ENCODE measurements around the gene CACNA1C.
A peak's percentile ranks its signal among the peaks of the same experiment; 100 is the strongest.
"Not testable (repeated sequence)": the region's sequence is repeated elsewhere in the genome, so short reads cannot be mapped to it uniquely, and the experiment has no call there.

The CACNA1C gene

DNA sequence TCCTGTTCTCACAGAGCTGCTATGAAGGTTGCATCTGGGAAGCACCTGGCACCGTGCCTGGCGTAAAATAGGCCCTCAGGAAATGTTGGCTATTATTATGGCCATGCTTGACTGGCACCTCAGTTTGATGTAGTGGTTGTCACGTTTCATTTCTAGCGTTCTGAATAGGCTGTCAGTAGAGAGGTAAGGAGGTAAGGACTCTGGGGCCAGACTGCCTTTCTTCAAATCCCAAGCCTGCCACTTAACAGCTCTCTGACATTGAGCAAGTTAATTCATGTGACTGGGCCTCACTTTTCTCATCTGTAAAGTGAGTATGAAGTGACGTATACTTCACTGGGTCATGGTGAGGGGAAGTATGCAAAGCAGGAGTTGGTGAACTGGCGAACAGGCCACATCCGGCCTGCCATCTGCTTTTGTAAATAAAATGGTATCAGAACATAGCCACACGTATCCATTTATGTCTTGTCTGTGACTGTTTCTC is 196.2 kb downstream of the CACNA1C start:
- H3K4me3 ChIP-seq (ENCODE audit: low read depth, low read length): no peak overlapping the region
- no peak for DNase-seq (ENCODE audit: low read depth)
- TF ChIP-seq, protein P1, sequence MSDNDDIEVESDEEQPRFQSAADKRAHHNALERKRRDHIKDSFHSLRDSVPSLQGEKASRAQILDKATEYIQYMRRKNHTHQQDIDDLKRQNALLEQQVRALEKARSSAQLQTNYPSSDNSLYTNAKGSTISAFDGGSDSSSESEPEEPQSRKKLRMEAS (IDR thresholded peaks at IDR 0.05; ENCODE audit: low read depth, low read length): no peak
- TF ChIP-seq MYC (IDR thresholded peaks at IDR 0.05; ENCODE audit: low read depth, low read length) (no peak), POLR2A (IDR thresholded peaks at IDR 0.05; ENCODE audit: extremely low read depth, insufficient read length) (no peak)
- TF ChIP-seq, protein P2, sequence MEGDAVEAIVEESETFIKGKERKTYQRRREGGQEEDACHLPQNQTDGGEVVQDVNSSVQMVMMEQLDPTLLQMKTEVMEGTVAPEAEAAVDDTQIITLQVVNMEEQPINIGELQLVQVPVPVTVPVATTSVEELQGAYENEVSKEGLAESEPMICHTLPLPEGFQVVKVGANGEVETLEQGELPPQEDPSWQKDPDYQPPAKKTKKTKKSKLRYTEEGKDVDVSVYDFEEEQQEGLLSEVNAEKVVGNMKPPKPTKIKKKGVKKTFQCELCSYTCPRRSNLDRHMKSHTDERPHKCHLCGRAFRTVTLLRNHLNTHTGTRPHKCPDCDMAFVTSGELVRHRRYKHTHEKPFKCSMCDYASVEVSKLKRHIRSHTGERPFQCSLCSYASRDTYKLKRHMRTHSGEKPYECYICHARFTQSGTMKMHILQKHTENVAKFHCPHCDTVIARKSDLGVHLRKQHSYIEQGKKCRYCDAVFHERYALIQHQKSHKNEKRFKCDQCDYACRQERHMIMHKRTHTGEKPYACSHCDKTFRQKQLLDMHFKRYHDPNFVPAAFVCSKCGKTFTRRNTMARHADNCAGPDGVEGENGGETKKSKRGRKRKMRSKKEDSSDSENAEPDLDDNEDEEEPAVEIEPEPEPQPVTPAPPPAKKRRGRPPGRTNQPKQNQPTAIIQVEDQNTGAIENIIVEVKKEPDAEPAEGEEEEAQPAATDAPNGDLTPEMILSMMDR (IDR thresholded peaks at IDR 0.05; ENCODE audit: low read depth, low read length): no peak

DNA sequence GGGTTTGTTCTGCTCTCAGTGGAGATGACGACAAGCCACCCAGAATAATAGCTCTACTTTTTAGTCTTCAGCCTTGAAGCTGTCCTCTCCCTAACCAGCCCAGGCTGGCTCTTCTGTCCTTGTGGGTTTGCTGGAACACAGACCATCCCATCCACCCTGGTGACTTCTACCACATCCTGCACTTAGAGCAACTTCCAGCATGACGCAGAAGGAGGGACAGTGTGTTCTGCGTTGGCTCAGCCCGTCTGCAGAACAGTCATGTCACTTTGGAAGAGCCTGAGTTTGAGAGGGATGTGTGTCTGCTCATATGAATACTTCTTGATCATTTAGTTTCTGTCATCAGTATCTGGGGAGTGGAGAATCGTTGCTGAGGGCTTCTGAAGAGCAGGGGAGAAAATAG is 198.0 kb downstream of the CACNA1C start:
- H3K4me3 ChIP-seq (ENCODE audit: low read depth, low read length): no peak overlapping the region
- TF ChIP-seq, protein P2 (IDR thresholded peaks at IDR 0.05; ENCODE audit: low read depth, low read length): no peak
- TF ChIP-seq, protein P1 (IDR thresholded peaks at IDR 0.05; ENCODE audit: low read depth, low read length): no peak
- TF ChIP-seq MYC (IDR thresholded peaks at IDR 0.05; ENCODE audit: low read depth, low read length) (no peak), POLR2A (IDR thresholded peaks at IDR 0.05; ENCODE audit: extremely low read depth, insufficient read length) (no peak)
- no peak for DNase-seq (ENCODE audit: low read depth)

DNA sequence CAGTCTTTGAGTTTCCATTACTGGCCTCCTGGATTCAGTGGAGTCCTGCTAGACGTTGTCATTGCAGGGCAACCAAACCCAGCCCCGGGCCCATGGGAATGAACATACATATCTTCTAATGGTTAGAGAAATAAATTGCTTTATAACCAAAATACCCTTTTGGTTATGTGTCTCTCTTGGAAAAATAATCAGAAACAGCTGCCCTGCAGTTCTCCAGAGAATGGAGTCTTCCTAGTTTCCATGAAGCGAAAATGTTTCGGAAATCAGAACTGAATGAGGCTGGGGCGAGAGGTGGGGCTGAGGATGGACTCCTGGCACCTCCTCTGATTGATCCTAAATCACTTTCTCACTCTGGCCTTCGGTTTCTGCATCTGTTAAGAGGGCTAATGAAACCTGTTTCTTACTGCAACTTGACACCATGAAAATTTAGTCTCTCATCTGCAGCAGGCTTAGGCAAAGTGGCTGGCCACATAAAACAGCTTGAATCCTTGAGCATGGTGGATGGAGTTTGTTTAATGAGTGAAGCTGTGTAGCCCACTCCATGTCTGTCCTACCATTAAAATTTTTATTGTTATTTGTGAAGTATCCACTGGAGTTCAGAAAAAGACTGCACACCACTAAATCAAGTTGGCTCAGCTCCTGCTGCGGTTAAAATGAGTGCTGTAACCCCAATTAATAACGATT is 198.9 kb downstream of the CACNA1C start:
- DNase-seq (ENCODE audit: low read depth): no peak
- H3K4me3 ChIP-seq (ENCODE audit: low read depth, low read length): no peak overlapping the region
- TF ChIP-seq, protein P2 (IDR thresholded peaks at IDR 0.05; ENCODE audit: low read depth, low read length): no peak
- TF ChIP-seq POLR2A (IDR thresholded peaks at IDR 0.05; ENCODE audit: extremely low read depth, insufficient read length): no peak
- TF ChIP-seq MYC (IDR thresholded peaks at IDR 0.05; ENCODE audit: low read depth, low read length): no peak
- TF ChIP-seq, protein P1 (IDR thresholded peaks at IDR 0.05; ENCODE audit: low read depth, low read length): no peak

DNA sequence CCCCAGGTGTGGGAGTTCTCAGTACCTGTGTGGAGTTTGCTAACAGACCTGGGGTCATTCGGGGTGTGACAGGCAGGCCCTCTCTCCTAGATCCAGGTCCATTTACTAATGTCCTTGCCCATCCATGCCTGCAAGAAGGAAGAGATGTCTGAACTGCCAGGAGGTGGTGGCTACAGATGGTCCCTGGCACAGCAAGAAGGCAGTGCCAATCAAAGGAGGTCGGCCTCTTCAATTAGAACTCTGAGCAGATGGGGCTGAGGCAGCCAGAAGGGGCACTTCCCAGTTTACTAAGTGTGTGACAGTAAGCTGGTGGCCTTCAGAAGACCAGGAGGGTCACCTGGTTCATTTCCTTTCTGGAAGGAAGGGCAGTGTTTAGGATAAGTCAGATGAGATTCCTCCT is 202.5 kb downstream of the CACNA1C start:
- H3K4me3 ChIP-seq (ENCODE audit: low read depth, low read length): no peak overlapping the region
- DNase-seq (ENCODE audit: low read depth): no peak
- TF ChIP-seq, protein P1 (IDR thresholded peaks at IDR 0.05; ENCODE audit: low read depth, low read length): no peak
- TF ChIP-seq POLR2A (IDR thresholded peaks at IDR 0.05; ENCODE audit: extremely low read depth, insufficient read length) (no peak), MYC (IDR thresholded peaks at IDR 0.05; ENCODE audit: low read depth, low read length) (no peak)
- TF ChIP-seq, protein P2 (IDR thresholded peaks at IDR 0.05; ENCODE audit: low read depth, low read length): no peak

DNA sequence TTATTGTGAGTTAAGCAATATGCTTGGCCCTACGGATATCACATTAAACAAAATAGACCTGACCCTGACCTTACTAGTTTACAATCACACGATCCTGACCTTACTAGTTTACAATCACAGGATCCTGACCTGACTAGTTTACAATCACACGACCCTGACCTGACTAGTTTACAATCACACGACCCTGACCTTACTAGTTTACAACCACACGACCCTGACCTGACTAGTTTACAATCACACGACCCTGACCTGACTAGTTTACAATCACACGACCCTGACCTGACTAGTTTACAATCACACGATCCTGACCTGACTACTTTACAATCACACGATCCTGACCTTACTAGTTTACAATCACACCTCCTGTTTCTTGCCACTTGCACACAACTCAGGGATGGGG is 202.9 kb downstream of the CACNA1C start:
- peak; percentile 23 for DNase-seq (ENCODE audit: low read depth)
- H3K4me3 ChIP-seq (ENCODE audit: low read depth, low read length): not testable (repeated sequence)

DNA sequence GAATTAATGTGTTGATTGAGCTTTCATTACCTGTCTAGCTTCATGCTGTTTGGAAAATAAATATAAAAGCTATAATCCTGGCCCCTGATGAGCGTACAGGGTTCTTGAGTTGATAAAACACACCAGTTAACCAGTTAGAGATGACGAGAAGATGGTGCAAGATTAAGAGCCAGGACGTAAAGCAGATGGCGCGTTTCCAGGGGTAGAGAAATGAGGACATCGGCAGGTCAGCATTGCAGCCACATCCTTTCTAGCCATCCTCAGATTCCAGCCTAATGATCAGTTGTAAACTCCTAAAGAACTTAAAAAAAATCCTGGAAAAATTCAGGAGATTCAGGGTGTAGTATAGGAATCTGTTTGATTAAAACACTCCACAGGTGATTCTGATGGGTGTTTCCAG is 203.7 kb downstream of the CACNA1C start:
- TF ChIP-seq, protein P2 (IDR thresholded peaks at IDR 0.05; ENCODE audit: low read depth, low read length): no peak
- TF ChIP-seq, protein P1 (IDR thresholded peaks at IDR 0.05; ENCODE audit: low read depth, low read length): no peak
- TF ChIP-seq MYC (IDR thresholded peaks at IDR 0.05; ENCODE audit: low read depth, low read length): no peak
- no peak for TF ChIP-seq POLR2A (IDR thresholded peaks at IDR 0.05; ENCODE audit: extremely low read depth, insufficient read length)
- H3K4me3 ChIP-seq (ENCODE audit: low read depth, low read length): no peak overlapping the region
- DNase-seq (ENCODE audit: low read depth): no peak
